DMS153 treated with DMSO at 0.1 percent for 48 hours (cell line): Measurements from ENCODE around the gene GGA2.
"Not testable (repeated sequence)": the region's sequence is repeated elsewhere in the genome, so short reads cannot be mapped to it uniquely, and the experiment has no call there.

Source experiments
- DNase-seq: peaks from one replicate; lab custom pipeline; 2025; ENCODE audit not compliant: unreplicated experiment; lab: John Stamatoyannopoulos, UW

Gene GGA2

GRCh38 chr16:23505180-23505665 is 5.1 kb downstream of the GGA2 start:
- no peak for DNase-seq

- no peak for DNase-seq
Observed at GRCh38 chr16:23504453-23505179, 5.7 kb downstream of the GGA2 start.

- no peak for DNase-seq
Observed at GRCh38 chr16:23504076-23504452, 6.2 kb downstream of the GGA2 start.

DNA sequence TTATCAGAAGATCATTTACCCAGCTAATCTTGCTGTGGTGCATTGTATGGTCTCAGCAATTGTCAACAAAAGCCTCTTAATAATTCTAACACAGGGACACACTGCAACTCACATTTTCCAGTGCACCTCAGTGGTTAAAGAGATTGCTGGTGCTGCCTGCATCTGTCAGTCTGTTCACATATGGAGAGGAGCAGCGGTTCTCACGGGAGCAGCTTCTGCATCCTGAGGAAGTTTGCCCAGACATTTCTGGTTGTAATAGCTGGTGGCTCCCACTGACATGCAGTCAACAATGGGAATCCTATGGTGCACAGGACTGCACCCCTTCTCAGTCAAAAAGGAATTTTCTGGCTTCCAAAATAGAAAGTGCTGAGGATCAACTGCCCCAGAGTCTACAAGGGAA is 7.8 kb downstream of the GGA2 start:
- DNase-seq: no peak

DNA sequence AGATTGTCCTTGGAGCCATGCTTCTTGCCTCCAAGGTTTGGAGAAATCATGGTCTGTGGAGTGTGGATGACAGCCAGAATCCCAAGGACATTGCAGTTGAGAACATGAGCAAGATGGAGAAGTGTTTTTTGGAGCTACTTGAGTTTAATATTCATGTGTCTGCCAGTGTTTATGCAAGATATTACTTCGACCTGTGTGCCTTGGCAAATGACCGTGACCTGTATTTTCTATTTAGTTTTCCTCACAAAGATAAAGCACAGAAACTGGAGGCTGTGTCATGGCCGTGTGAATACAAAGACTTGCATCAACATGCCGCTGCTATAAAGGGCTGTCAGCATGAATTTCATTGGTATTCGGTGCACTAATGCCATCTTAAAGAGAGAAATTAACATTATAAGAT is 9.0 kb downstream of the GGA2 start:
- no peak for DNase-seq

- DNase-seq: no peak
Observed at GRCh38 chr16:23500862-23501225, 9.4 kb downstream of the GGA2 start.

- DNase-seq: no peak
Observed at GRCh38 chr16:23500212-23500861, 10.0 kb downstream of the GGA2 start.

GRCh38 chr16:23499801-23500200 is 10.5 kb downstream of the GGA2 start:
- no peak for DNase-seq

DNA sequence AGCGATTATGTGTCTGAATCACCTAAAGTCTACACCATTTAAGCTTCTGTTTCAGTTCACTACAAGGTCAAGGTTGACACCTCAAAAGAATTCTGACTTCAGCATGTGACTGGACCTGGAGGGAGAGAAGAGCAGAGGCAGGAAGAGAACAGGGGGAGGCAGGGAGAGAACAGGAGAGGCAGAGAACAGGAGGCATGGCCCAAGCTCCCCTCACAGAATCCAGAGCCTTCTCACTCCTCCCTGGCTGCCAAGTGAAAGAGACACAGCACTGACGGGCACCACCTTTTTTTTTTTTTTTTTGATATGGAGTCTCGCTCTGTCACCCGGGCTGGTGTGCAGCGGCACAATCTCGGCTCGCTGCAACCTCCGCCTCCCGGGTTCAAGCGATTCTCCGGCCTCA is 11.4 kb downstream of the GGA2 start:
- no peak for DNase-seq

GRCh38 chr16:23497543-23497868 is 12.8 kb downstream of the GGA2 start:
- DNase-seq: no peak

DNA sequence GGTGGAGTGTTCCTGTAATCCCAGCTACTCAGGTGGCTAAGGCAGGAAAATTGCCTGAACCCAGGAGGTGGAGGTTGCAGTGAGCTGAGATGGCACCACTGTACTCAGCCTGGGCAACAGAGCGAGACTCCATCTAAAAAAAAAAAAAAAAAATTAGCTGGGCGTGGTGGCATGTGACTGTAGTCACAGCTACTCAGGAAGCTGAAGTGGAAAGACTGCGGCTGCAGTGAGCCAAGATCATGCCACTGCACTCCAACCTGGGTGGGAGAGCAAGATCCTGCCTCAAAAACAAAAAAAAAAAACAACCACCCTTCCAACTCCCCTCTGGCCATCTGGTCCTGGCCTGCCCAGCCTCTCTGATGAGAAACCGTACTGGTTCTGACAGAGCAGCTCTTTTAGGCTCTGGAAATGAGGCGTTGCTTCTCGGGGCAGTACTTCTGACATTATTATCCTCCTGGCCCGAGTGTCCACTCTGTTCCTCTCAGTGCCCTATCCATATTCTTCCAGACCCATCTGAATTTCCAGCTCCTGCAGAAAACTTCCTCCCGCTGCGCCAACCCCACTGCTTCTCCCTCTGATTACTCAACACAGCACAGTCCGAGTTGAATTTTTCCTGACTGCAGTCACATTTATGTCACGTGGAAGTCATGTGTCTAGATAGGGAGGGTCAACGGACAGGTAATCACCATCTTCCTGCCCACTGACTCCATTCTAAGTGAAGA is 13.3 kb downstream of the GGA2 start:
- DNase-seq: no peak

GRCh38 chr16:23495671-23496070 is 14.6 kb downstream of the GGA2 start:
- DNase-seq: no peak

- no peak for DNase-seq
Observed at GRCh38 chr16:23494188-23494587, 16.1 kb downstream of the GGA2 start.

GRCh38 chr16:23491490-23492391 is 18.6 kb downstream of the GGA2 start:
- no peak for DNase-seq

- no peak for DNase-seq
Observed at GRCh38 chr16:23486480-23486879, 23.8 kb downstream of the GGA2 start.

- DNase-seq: no peak
Observed at GRCh38 chr16:23485841-23486240, 24.5 kb downstream of the GGA2 start.

DNA sequence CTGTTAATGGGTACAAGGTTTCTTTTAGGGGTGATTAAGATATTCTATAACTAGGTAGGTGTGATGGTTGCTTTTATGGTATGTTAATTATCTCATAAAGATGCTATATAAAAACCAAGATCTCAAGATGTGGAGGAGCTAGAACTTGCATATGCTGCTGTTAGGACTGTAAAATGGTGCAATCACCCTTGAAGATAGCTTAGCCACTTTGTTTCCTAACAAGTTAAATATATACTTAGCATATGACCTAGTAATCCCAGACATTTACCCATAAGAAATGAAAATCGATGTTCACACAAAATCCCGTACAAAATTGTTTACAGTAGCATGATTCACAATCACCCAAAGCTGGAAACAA is 25.1 kb downstream of the GGA2 start:
- DNase-seq: no peak

DNA sequence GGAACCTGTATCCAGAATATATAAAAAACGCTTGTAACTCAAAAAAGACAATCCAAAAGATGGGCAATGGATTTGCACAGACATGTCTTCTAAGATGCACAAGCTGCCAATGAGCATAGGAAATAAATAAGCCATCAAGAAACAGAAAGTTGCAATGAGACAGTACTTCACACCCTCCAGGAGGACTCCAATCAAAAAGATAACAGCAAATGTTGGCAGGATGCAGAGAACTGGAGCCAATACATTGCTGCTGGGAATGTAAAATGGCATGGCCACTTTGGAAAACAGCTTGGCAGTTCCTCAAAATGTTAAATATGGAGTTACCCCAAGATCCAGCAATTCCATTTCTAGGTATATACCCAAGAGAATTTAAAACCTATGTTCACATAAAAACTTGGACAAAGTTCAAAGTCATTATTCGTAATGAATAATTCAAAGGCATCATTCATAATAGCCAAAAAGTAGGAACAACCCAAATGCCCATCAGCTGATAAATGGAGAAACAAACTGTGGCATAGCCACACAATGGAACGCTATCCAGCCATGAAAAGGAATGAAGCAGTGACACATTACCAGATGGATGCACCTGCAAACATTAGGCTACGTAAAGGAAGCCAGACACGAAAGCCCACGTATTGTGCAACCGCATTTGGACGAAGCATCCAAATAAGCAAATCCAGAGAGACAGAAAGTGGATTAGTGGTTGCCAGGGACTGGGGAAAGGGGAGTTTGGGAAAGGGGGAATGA is 25.6 kb downstream of the GGA2 start:
- DNase-seq: no peak

DNA sequence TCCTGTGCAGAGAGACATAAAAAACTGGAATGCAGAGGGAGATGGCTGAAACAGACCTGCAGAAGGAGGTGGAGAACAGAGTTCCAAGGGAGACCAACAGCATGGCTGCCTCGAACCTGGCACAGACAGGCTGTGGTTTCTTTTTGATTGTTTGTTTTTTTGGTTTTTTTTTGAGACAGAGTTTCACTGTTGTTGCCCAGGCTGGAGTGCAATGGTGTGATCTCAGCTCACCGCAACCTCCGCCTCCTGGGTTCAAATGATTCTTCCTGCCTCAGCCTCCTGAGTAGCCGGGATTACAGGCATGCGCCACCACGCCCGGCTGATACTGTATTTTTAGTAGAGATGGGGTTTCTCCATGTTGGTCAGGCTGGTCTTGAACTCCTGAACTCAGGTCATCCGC is 26.8 kb downstream of the GGA2 start:
- DNase-seq: not testable (repeated sequence)

GRCh38 chr16:23482778-23483177 is 27.5 kb downstream of the GGA2 start:
- DNase-seq: no peak

- DNase-seq: no peak
Observed at GRCh38 chr16:23480257-23480656, 30.0 kb downstream of the GGA2 start.
